CD8-positive, alpha-beta memory T cell (primary cell): ENCODE measurements around the gene ADAM15. TPM values are rescaled to one million over a fixed set of nuclear protein-coding genes. Genes with fewer than 3 reads are reported as not detected.
A peak's percentile ranks its signal among the peaks of the same experiment; 100 is the strongest.

ENCODE experiments used
- CTCF ChIA-PET: fragments of 350-600 bp; sonication (Branson Sonifier 250); formaldehyde crosslinking; loops from one replicate; lab custom pipeline; 2021; ENCODE audit warnings: antibody characterized with exemption; lab: Charles Lee
- POLR2A ChIA-PET: fragments of 350-600 bp; sonication (Branson Sonifier 250); formaldehyde crosslinking; loops from one replicate; lab custom pipeline; 2021; ENCODE audit warnings: antibody characterized with exemption; lab: Charles Lee
- DNase-seq, 5 donors: peaks; one replicate each; pipeline versions ENCODE4 v3.0.0 to v3.0.0-alpha.2; 2020 to 2022; ENCODE audit warnings: mixed read lengths in 1 of 5
- H3K27ac ChIP-seq: one replicate; pipeline ENCODE4 v1.7.0; 2013; ENCODE audit warnings: low read depth, mild to moderate bottlenecking, low read length, moderate library complexity
- H3K27me3 ChIP-seq: 2 replicates; pipeline ENCODE4 v1.7.0; 2013; ENCODE audit warnings: low read length, mild to moderate bottlenecking; ENCODE audit not compliant: insufficient read depth, poor library complexity, severe bottlenecking
- H3K36me3 ChIP-seq: 2 replicates; pipeline ENCODE4 v1.7.0; 2013; ENCODE audit warnings: mild to moderate bottlenecking, low read length, moderate library complexity; ENCODE audit not compliant: insufficient read depth
- H3K4me1 ChIP-seq: 2 replicates; pipeline ENCODE4 v1.7.0; 2013; ENCODE audit warnings: mild to moderate bottlenecking, low read length, moderate library complexity; ENCODE audit not compliant: insufficient read depth
- H3K4me3 ChIP-seq: 2 replicates; pipeline ENCODE4 v1.7.0; 2013; ENCODE audit warnings: mild to moderate bottlenecking, low read length
- H3K9me3 ChIP-seq: 2 replicates; pipeline ENCODE4 v1.7.0; 2013; ENCODE audit warnings: mild to moderate bottlenecking, low read length
- H3K27ac Mint-ChIP-seq, 8 donors: one replicate each; pipeline ENCODE4 v1.8.0; 2020 to 2021; ENCODE audit warnings: mixed read lengths in 8 of 8, mild to moderate bottlenecking in 6 of 8, inconsistent platforms in 3 of 8, moderate library complexity in 3 of 8
- H3K27me3 Mint-ChIP-seq, 2 donors: one replicate each; pipeline ENCODE4 v1.8.0; 2020 to 2021; ENCODE audit warnings: mixed read lengths in 2 of 2, mild to moderate bottlenecking in 1 of 2, moderate library complexity in 1 of 2
- H3K36me3 Mint-ChIP-seq, 3 donors: one replicate each; pipeline ENCODE4 v1.8.0; 2020 to 2021; ENCODE audit warnings: mixed read lengths in 3 of 3, inconsistent platforms in 1 of 3, mild to moderate bottlenecking in 1 of 3
- H3K4me1 Mint-ChIP-seq, 3 donors: one replicate each; pipeline ENCODE4 v1.8.0; 2020 to 2021; ENCODE audit warnings: mixed read lengths in 3 of 3, inconsistent platforms in 1 of 3, mild to moderate bottlenecking in 1 of 3
- H3K4me3 Mint-ChIP-seq, 7 donors: one replicate each; pipeline ENCODE4 v1.8.0; 2020 to 2021; ENCODE audit warnings: mixed read lengths in 7 of 7, mild to moderate bottlenecking in 6 of 7, moderate library complexity in 4 of 7, inconsistent platforms in 2 of 7
- H3K9me3 Mint-ChIP-seq, 5 donors: one replicate each; pipeline ENCODE4 v1.8.0; 2020 to 2022; ENCODE audit warnings: mixed read lengths in 5 of 5, mild to moderate bottlenecking in 3 of 5, moderate library complexity in 2 of 5, inconsistent platforms in 1 of 5
- polyA plus RNA-seq: library from polyadenylated mRNA; unstranded; fragments of 300-500 nt; fragmentation: Illumina TruSeq; gene quantifications from one replicate; pipeline ENCODE4 v1.2.3, GENCODE V29; 2021
- total RNA-seq, 2 experiments: library from RNA; stranded (reverse); gene quantifications; one replicate each; pipeline ENCODE4 v1.2.3, GENCODE V29; 2021

ADAM15 gene
- total and polyA plus RNA-seq, 3 experiments from 2014 or later, result 15.3 to 36.9 (median 34.5) TPM

DNA sequence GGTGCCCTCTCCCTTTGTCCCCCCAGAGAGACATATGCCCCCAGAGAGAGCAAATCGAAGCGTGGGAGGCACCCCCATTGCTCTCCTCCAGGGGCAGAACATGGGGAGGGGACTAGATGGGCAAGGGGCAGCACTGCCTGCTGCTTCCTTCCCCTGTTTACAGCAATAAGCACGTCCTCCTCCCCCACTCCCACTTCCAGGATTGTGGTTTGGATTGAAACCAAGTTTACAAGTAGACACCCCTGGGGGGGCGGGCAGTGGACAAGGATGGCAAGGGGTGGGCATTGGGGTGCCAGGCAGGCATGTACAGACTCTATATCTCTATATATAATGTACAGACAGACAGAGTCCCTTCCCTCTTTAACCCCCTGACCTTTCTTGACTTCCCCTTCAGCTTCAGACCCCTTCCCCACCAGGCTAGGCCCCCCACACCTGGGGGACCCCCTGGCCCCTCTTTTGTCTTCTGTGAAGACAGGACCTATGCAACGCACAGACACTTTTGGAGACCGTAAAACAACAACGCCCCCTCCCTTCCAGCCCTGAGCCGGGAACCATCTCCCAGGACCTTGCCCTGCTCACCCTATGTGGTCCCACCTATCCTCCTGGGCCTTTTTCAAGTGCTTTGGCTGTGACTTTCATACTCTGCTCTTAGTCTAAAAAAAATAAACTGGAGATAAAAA lies 35.9 kb downstream of the ADAM15 start:
- peak overlapping the region in 2 of 7 donors; percentile 28 to 82 for H3K4me3 Mint-ChIP-seq
- H3K4me3 ChIP-seq, result no peak overlapping the region
- H3K4me1 ChIP-seq, result peaks cover 44% of the 10 kb centered on the region
- DNase-seq, result no peak
- H3K27me3 ChIP-seq, result peaks cover 25% of the 10 kb centered on the region
- peaks cover 0 to 5% (median 0%) of the 10 kb centered on the region in 3 donors for H3K36me3 Mint-ChIP-seq
- ChIA-PET CTCF (interaction anchor here (0.6 to 4.8 kb wide), 9 partner anchors 8 to 88 kb away, joined by 3 to 107 read pairs (median 39); partner anchors contain the start of genes EFNA4 and KRTCAP2), POLR2A (interaction anchor here (0.6 kb wide), 1 partner anchor 186 kb away, joined by 3 read pairs; the partner anchor contains the start of gene CLK2)
- H3K27ac Mint-ChIP-seq, result peak overlapping the region in 2 of 8 donors; percentile 73 to 79
- peaks cover 28 to 40% (median 30%) of the 10 kb centered on the region in 3 donors for H3K4me1 Mint-ChIP-seq
- H3K27ac ChIP-seq, result no peak overlapping the region
- H3K9me3 ChIP-seq, result no peaks in the 10 kb centered on the region
- no peaks in the 10 kb centered on the region for H3K9me3 Mint-ChIP-seq
- H3K27me3 Mint-ChIP-seq, result peaks cover 25 to 26% of the 10 kb centered on the region in 2 donors
- H3K36me3 ChIP-seq, result no peaks in the 10 kb centered on the region

DNA sequence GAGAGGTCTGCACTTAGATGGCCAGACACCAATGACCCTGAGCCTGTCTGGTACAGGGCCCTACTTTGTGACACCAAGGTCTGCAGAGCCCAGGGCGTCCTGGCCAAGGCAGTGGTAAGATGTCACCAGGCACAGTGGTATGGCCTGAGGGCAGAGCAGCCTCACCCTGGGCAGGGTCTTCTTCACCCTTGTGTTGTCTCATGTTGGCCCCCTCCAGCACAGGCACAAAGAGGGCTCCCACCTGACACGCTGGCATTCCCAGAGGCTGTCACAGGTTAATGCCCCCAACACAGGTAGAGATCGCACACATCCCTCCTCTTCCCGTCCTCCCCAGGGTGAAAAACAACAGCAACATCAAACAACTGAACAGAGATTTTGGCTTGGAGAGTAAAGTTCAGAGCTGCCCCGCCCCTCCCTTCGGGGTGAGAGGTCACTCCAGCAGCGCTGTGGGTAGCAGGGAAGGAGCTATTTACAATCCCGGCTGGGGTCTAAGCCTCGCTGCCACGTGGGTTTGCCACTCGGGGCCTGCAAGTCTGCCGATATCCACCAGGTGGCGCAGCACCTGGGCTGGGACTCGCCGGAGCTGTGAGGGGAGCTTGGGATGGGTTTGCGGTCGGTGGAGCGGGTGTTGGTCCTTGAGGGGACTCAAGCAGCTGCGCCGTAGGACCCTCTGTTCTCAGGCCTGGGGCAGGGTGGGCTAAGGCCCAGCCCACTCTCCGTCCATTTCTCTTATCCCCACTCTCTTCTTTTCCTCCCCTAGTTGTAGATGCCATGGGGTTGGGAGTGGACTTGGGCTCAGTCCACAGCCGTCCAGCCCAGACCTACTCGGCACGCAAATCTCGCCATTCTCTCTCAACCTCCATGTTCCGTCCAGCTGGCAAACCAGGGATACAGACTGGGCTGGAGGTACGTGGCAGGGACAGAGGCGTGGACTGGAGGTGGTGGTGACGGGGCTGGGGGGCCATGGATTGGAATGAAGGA lies 40.2 kb downstream of the ADAM15 start:
- Histone ChIP-seq H3K4me3 (no peak overlapping the region), H3K27me3 (no peaks in the 10 kb centered on the region), H3K27ac (no peak overlapping the region), H3K9me3 (no peaks in the 10 kb centered on the region), H3K4me1 (peaks cover 9% of the 10 kb centered on the region), H3K36me3 (no peaks in the 10 kb centered on the region)
- H3K4me3 Mint-ChIP-seq, result no peak overlapping the region
- peaks cover 4 to 6% (median 4%) of the 10 kb centered on the region in 3 donors for H3K4me1 Mint-ChIP-seq
- no peaks in the 10 kb centered on the region for H3K36me3 Mint-ChIP-seq
- peak; percentile 69 to 84 (median 73) for DNase-seq
- CTCF ChIA-PET, result interaction anchor here (0.8 to 6.8 kb wide), 38 partner anchors 9 to 187 kb away, joined by 3 to 177 read pairs (median 5); partner anchors contain the start of genes ADAM15, CKS1B, EFNA1 and EFNA4
- H3K27ac Mint-ChIP-seq, result peak overlapping the region in 1 of 8 donors; percentile 30
- no peaks in the 10 kb centered on the region for H3K9me3 Mint-ChIP-seq
- POLR2A ChIA-PET, result interaction anchor here (0.6 to 1.3 kb wide), 2 partner anchors 82 to 215 kb away, joined by 3 to 5 read pairs; partner anchors contain the start of gene KRTCAP2
- H3K27me3 Mint-ChIP-seq, result peaks cover 1 to 5% of the 10 kb centered on the region in 2 donors

DNA sequence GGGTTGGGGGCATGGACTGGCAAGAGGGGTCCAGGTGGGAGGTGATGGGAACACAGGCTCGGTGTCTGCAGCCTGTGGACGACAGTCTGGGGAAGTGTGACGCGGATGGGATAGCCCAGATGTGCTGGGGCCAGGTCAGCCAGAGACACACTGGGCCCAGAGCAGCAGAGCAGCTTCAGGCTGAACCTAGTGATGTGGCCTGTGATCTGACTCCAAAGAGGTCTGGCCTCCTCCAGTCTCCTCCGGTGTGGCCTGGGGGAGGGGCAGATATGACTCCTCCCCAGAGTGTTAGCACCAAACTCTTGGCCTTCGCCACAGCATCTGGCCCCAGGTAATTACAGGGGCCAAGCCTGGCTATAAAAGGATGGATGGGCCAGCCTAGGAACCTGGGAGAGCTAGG lies 41.0 kb downstream of the ADAM15 start:
- Histone ChIP-seq H3K4me1 (peaks cover 7% of the 10 kb centered on the region), H3K36me3 (no peaks in the 10 kb centered on the region), H3K27ac (no peak overlapping the region), H3K4me3 (no peak overlapping the region), H3K27me3 (no peaks in the 10 kb centered on the region), H3K9me3 (no peaks in the 10 kb centered on the region)
- no peak for DNase-seq
- no peaks in the 10 kb centered on the region for H3K36me3 Mint-ChIP-seq
- CTCF ChIA-PET, result interaction anchor here (0.9 to 6.8 kb wide), 34 partner anchors 8 to 187 kb away, joined by 3 to 177 read pairs (median 5); partner anchors contain the start of genes ADAM15, CKS1B, EFNA1 and EFNA4
- no peak overlapping the region for H3K27ac Mint-ChIP-seq
- POLR2A ChIA-PET, result interaction anchor here (1.3 kb wide), 1 partner anchor 81 kb away, joined by 3 read pairs; the partner anchor contains the start of gene KRTCAP2
- H3K4me1 Mint-ChIP-seq, result peaks cover 4 to 5% (median 4%) of the 10 kb centered on the region in 3 donors
- H3K27me3 Mint-ChIP-seq, result peaks cover 2 to 5% of the 10 kb centered on the region in 2 donors
- H3K9me3 Mint-ChIP-seq, result no peaks in the 10 kb centered on the region
- H3K4me3 Mint-ChIP-seq, result no peak overlapping the region

DNA sequence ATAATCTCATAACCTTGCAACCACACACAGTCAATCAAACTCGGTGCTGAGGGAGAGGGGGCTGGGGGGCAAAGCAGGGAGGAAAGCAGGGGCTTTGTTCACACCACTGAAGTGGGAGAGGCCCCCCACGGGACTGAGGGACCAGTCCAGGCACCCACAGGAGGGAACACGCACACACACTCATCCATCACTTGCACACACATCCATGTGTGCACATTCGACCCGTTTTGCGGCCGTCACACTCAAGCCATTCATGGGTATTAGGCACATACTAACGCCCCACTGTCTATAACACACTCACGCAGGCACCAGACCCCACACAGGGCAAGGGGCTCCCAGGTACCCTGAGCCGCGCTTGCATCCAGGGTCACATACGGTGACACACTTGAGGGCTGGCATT lies 41.5 kb downstream of the ADAM15 start:
- H3K9me3 Mint-ChIP-seq, result peaks cover 0 to 2% (median 0%) of the 10 kb centered on the region in 5 donors
- no peak for DNase-seq
- H3K4me1 ChIP-seq, result peaks cover 7% of the 10 kb centered on the region
- no peaks in the 10 kb centered on the region for H3K36me3 Mint-ChIP-seq
- H3K27me3 ChIP-seq, result no peaks in the 10 kb centered on the region
- no peak overlapping the region for H3K27ac ChIP-seq
- no peak overlapping the region for H3K4me3 ChIP-seq
- peaks cover 4 to 5% (median 4%) of the 10 kb centered on the region in 3 donors for H3K4me1 Mint-ChIP-seq
- ChIA-PET POLR2A (no interaction called here), CTCF (interaction anchor here (1.2 to 6.8 kb wide), 5 partner anchors 22 to 87 kb away, joined by 3 to 177 read pairs (median 7); partner anchors contain the start of genes KRTCAP2 and TRIM46)
- no peaks in the 10 kb centered on the region for H3K36me3 ChIP-seq
- H3K27ac Mint-ChIP-seq, result no peak overlapping the region
- H3K9me3 ChIP-seq, result no peaks in the 10 kb centered on the region
- H3K27me3 Mint-ChIP-seq, result peaks cover 4 to 7% of the 10 kb centered on the region in 2 donors
- H3K4me3 Mint-ChIP-seq, result no peak overlapping the region

DNA sequence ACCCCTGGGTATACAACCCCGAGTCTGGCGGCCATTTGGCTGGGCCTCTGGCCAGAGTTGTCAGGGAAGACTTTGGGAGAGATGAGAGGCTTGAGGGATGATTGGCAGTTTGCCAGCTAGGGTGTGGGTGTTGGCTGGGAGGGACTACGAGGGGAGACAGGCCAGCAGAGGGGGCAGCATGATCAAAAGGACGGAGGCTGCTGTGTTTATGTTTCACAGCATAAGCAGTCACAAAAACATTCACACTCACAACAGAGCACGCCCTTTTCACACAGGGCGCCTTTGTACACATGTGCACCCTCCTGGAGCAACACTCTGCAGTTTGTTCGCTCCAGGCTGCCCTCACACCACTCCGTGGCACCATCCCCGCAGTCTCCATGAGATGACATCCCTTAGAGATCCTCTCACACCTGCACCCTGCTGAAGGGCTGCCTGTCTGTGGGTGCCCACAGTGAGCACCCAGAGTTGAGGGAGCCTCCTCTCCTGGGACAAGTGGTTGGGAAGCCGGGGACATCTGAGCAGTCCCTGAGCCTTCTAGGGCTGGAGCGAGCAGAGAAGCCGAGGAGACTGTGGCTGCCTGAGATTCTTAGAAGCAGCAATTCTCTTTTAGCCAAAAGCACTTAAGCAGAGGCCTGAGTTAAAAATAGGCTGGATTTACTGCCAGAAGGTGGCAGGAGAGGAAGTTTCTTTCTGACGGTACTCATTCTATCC lies 43.0 kb downstream of the ADAM15 start:
- Histone ChIP-seq H3K9me3 (no peaks in the 10 kb centered on the region), H3K27me3 (no peaks in the 10 kb centered on the region), H3K4me3 (no peak overlapping the region), H3K36me3 (no peaks in the 10 kb centered on the region), H3K27ac (no peak overlapping the region), H3K4me1 (peaks cover 7% of the 10 kb centered on the region)
- ChIA-PET CTCF (interaction anchor here (2.5 to 6.8 kb wide), 3 partner anchors 9 to 77 kb away, joined by 9 to 177 read pairs (median 13); partner anchors contain the start of genes KRTCAP2 and TRIM46), POLR2A (no interaction called here)
- Mint-ChIP-seq H3K27ac (no peak overlapping the region), H3K9me3 (peaks cover 0 to 3% (median 0%) of the 10 kb centered on the region in 5 donors), H3K4me3 (no peak overlapping the region), H3K4me1 (peaks cover 4 to 5% (median 4%) of the 10 kb centered on the region in 3 donors), H3K27me3 (peaks cover 4 to 13% of the 10 kb centered on the region in 2 donors), H3K36me3 (no peaks in the 10 kb centered on the region)
- DNase-seq, result no peak

DNA sequence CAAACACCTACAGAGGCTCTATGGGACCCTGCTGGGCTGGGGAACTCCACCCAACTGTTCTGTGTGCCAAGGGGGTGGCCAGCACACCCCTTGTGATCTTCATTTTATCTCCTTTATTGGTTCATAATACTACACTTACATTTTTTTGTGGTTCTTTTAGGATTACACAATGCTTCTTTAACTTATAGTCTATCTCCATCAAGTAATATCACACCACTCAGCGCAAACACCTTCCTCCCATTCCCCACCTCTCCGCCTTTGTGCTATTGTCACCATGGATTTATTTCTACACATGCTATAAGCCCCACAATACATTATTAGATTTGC lies 43.5 kb downstream of the ADAM15 start:
- Mint-ChIP-seq H3K4me1 (peaks cover 4 to 5% (median 4%) of the 10 kb centered on the region in 3 donors), H3K27me3 (peaks cover 4 to 13% of the 10 kb centered on the region in 2 donors), H3K36me3 (no peaks in the 10 kb centered on the region), H3K9me3 (peaks cover 0 to 3% (median 0%) of the 10 kb centered on the region in 5 donors), H3K27ac (no peak overlapping the region), H3K4me3 (no peak overlapping the region)
- POLR2A ChIA-PET, result no interaction called here
- Histone ChIP-seq H3K9me3 (no peaks in the 10 kb centered on the region), H3K4me3 (no peak overlapping the region), H3K27me3 (no peaks in the 10 kb centered on the region), H3K36me3 (no peaks in the 10 kb centered on the region), H3K4me1 (peaks cover 7% of the 10 kb centered on the region), H3K27ac (no peak overlapping the region)
- DNase-seq, result no peak
- CTCF ChIA-PET, result interaction anchor here (1.2 to 3.4 kb wide), 5 partner anchors 8 to 77 kb away, joined by 3 to 13 read pairs (median 4); no protein-coding TSS in a partner anchor

DNA sequence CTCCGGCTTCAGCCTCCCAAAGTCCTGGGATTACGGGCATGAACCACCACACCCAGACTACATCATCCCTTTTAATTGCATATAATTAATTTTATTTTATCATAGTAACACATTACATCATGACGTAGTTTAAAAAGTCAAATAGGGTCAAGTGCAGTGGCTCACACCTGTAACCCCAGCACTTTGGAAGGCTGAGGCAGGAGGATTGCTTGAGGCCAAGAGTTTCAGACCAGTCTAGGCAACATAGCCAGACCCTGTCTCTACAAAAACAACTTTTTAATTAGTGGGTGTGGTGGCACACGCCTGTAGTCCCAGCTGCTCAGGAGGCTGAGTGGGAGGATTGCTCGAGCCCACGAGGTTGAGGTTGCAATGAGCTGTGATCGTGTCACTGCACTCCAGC lies 48.2 kb downstream of the ADAM15 start:
- H3K9me3 Mint-ChIP-seq, result peaks cover 0 to 3% (median 0%) of the 10 kb centered on the region in 5 donors
- ChIA-PET POLR2A (no interaction called here), CTCF (interaction anchor here (2.1 to 4.1 kb wide), 2 partner anchors 8 to 68 kb away, joined by 6 to 10 read pairs; no protein-coding TSS in a partner anchor)
- no peaks in the 10 kb centered on the region for H3K36me3 ChIP-seq
- H3K27ac Mint-ChIP-seq, result no peak overlapping the region
- no peaks in the 10 kb centered on the region for H3K4me1 ChIP-seq
- H3K27me3 Mint-ChIP-seq, result peaks cover 4 to 20% of the 10 kb centered on the region in 2 donors
- no peaks in the 10 kb centered on the region for H3K36me3 Mint-ChIP-seq
- no peaks in the 10 kb centered on the region for H3K4me1 Mint-ChIP-seq
- H3K4me3 Mint-ChIP-seq, result no peak overlapping the region
- H3K9me3 ChIP-seq, result no peaks in the 10 kb centered on the region
- H3K4me3 ChIP-seq, result no peak overlapping the region
- no peak for DNase-seq
- no peaks in the 10 kb centered on the region for H3K27me3 ChIP-seq
- no peak overlapping the region for H3K27ac ChIP-seq
